OCI-LY1 (cell line): ENCODE data around the gene ALKBH2.

Source experiments
- H2AFZ ChIP-seq: fragments of 200-600 bp; sonication (generic), shearing (Covaris generic); 2 replicates; pipeline ENCODE4 v1.6.0; 2014; ENCODE audit warnings: antibody characterized with exemption, mild to moderate bottlenecking, low read length
- H3F3A ChIP-seq: fragments of 200-600 bp; sonication (generic), shearing (Covaris generic); 2 replicates; pipeline ENCODE4 v1.6.0; 2014; ENCODE audit warnings: mild to moderate bottlenecking, antibody characterized with exemption, low read length, moderate library complexity; ENCODE audit not compliant: insufficient read depth
- H3K27ac ChIP-seq: fragments of 200-600 bp; sonication (generic); 2 replicates; pipeline ENCODE4 v1.5.1; 2014; ENCODE audit warnings: low read length, mixed run types, mild to moderate bottlenecking, low read depth; ENCODE audit not compliant: poor library complexity, severe bottlenecking
- H3K27me3 ChIP-seq: fragments of 200-600 bp; sonication (generic); 2 replicates; pipeline ENCODE4 v1.6.0; 2014; ENCODE audit warnings: antibody characterized with exemption, mild to moderate bottlenecking, low read length, moderate library complexity; ENCODE audit not compliant: insufficient read depth
- H3K36me3 ChIP-seq: fragments of 200-600 bp; sonication (generic); 2 replicates; pipeline ENCODE4 v1.6.1; 2014; ENCODE audit warnings: mild to moderate bottlenecking, antibody characterized with exemption, low read length, moderate library complexity, mixed read lengths; ENCODE audit not compliant: insufficient read depth
- H3K4me1 ChIP-seq: fragments of 200-600 bp; sonication (generic); 2 replicates; pipeline ENCODE4 v1.5.1; 2014; ENCODE audit warnings: mild to moderate bottlenecking, low read length, moderate library complexity; ENCODE audit not compliant: insufficient read depth, severe bottlenecking
- H3K4me2 ChIP-seq: fragments of 200-600 bp; sonication (generic), shearing (Covaris generic); 2 replicates; pipeline ENCODE4 v1.6.1; 2014; ENCODE audit warnings: low read length
- H3K4me3 ChIP-seq: fragments of 200-600 bp; sonication (generic); 2 replicates; pipeline ENCODE4 v1.5.1; 2014; ENCODE audit warnings: low read length, low read depth, mild to moderate bottlenecking, mixed read lengths; ENCODE audit not compliant: poor library complexity, severe bottlenecking
- H3K79me2 ChIP-seq: fragments of 200-600 bp; shearing (Covaris generic); 2 replicates; pipeline ENCODE4 v1.6.1; 2016; ENCODE audit warnings: mixed run types, low read length, mixed read lengths; ENCODE audit not compliant: insufficient read depth
- H3K9ac ChIP-seq: fragments of 200-600 bp; sonication (generic), shearing (Covaris generic); 2 replicates; pipeline ENCODE4 v1.6.1; 2014; ENCODE audit warnings: mild to moderate bottlenecking, low read length, mixed read lengths
- H3K9me2 ChIP-seq: fragments of 200-600 bp; sonication (generic), shearing (Covaris generic); 2 replicates; pipeline ENCODE4 v1.6.1; 2014; ENCODE audit warnings: low read depth, mild to moderate bottlenecking, low read length, mixed read lengths
- H3K9me3 ChIP-seq: fragments of 200-600 bp; shearing (Covaris generic); 2 replicates; pipeline ENCODE4 v1.6.1; 2014; ENCODE audit warnings: low read length, mixed read lengths
- H4K20me1 ChIP-seq: fragments of 200-600 bp; sonication (generic), shearing (Covaris generic); 2 replicates; pipeline ENCODE4 v1.6.0; 2016; ENCODE audit warnings: mild to moderate bottlenecking, low read length; ENCODE audit not compliant: insufficient read depth
- EZH2 ChIP-seq: fragments of 200-600 bp; sonication (generic), shearing (Covaris generic); IDR thresholded peaks from 2 replicates; pipeline ENCODE4 v1.8.0; 2017; ENCODE audit warnings: borderline replicate concordance, mixed run types, mild to moderate bottlenecking, antibody characterized with exemption, low read length, moderate library complexity, mixed read lengths
- TF ChIP-seq, protein P1 (sequence below): fragments of 200-600 bp; sonication (generic), shearing (Covaris generic); IDR thresholded peaks from 2 replicates; pipeline ENCODE4 v1.5.1; 2017; ENCODE audit warnings: mild to moderate bottlenecking, antibody characterized with exemption, low read length, moderate library complexity, mixed read lengths

The ALKBH2 gene

DNA sequence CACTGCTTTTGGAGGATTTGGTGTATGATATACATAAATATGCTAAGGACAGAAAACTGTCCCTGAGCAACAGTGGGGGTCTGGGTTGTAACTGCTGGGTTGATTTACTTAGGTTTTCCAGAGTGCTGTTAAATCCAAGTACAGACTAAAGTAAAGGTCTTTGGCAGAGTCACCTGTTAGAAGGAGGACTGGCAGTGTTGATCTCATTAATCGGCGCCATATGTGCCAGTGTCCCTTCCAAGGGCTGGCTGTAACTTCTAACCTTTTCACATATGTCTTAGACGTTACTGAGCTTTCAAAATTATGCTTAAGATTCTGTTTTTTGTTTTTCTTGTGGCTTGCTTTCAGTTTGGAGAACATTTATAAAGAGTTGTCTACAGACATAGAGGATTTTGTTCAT, 9.2 kb upstream of the ALKBH2 start:
- Histone ChIP-seq H3K9ac (no peak overlapping the region), H3K4me3 (no peak overlapping the region), H2AFZ (no peak overlapping the region), H3K9me3 (no peaks in the 10 kb centered on the region), H3K27me3 (no peaks in the 10 kb centered on the region), H3K27ac (no peak overlapping the region), H3K9me2 (no peaks in the 10 kb centered on the region), H4K20me1 (no peaks in the 10 kb centered on the region), H3F3A (no peaks in the 10 kb centered on the region), H3K4me2 (no peak overlapping the region), H3K4me1 (peaks cover 12% of the 10 kb centered on the region), H3K79me2 (no peaks in the 10 kb centered on the region), H3K36me3 (peaks cover 68% of the 10 kb centered on the region)
- no peak for TF ChIP-seq EZH2
- TF ChIP-seq, protein P1, sequence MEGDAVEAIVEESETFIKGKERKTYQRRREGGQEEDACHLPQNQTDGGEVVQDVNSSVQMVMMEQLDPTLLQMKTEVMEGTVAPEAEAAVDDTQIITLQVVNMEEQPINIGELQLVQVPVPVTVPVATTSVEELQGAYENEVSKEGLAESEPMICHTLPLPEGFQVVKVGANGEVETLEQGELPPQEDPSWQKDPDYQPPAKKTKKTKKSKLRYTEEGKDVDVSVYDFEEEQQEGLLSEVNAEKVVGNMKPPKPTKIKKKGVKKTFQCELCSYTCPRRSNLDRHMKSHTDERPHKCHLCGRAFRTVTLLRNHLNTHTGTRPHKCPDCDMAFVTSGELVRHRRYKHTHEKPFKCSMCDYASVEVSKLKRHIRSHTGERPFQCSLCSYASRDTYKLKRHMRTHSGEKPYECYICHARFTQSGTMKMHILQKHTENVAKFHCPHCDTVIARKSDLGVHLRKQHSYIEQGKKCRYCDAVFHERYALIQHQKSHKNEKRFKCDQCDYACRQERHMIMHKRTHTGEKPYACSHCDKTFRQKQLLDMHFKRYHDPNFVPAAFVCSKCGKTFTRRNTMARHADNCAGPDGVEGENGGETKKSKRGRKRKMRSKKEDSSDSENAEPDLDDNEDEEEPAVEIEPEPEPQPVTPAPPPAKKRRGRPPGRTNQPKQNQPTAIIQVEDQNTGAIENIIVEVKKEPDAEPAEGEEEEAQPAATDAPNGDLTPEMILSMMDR = no peak

DNA sequence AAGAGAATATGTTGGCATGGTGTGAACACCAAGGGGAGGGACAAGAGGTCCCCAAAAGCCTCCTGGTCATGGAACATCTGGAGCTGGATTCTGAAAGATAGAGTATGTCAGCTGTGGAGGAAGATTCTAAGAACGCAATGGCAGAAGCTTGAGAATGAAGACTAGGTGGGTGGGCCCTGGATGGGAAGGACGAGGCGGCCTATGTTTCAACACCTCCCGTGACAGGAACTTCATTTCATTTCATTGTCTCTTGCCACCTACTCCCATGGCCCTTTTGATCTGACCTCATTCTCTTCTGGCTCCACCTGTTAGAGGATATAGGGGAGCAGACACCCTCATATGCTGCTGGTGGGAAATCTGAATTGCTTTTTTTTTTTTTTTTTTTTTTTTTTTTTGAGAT, 7.5 kb upstream of the ALKBH2 start:
- H4K20me1 ChIP-seq = no peaks in the 10 kb centered on the region
- no peaks in the 10 kb centered on the region for H3K79me2 ChIP-seq
- H3F3A ChIP-seq = no peaks in the 10 kb centered on the region
- H3K4me2 ChIP-seq = no peak overlapping the region
- peaks cover 60% of the 10 kb centered on the region for H3K36me3 ChIP-seq
- TF ChIP-seq, protein P1 = no peak
- TF ChIP-seq EZH2 = no peak
- H3K9ac ChIP-seq = no peak overlapping the region
- H3K4me3 ChIP-seq = no peak overlapping the region
- H2AFZ ChIP-seq = no peak overlapping the region
- no peaks in the 10 kb centered on the region for H3K27me3 ChIP-seq
- H3K9me2 ChIP-seq = no peaks in the 10 kb centered on the region
- no peaks in the 10 kb centered on the region for H3K9me3 ChIP-seq
- H3K4me1 ChIP-seq = peaks cover 25% of the 10 kb centered on the region
- no peak overlapping the region for H3K27ac ChIP-seq

DNA sequence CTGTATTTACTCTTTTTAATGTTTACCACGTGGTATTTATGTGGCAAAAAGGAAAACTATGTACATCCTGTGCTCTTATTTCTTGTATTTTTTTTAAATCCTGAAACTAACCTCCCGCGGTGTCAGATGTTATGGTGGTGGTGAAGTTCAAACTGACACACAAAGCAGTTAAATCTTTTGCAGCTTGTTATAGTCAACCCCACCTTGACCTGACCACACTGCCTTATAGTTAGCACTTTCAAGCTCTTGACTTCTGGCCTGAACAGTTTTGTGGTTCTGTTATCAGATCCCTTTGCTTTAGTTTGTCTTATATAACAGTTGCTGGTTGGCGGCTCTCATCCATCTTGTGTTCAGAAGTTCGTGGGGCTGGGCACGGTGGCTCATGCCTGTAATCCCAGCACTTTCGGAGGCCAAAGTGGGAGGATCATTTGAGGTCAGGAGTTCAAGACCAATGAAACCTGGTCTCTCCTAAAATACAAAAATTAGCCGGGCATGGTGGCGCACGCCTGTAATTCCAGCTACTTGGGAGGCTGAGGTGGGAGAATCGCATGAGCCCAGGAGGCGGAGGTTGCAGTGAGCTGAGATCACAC, 6.3 kb upstream of the ALKBH2 start:
- no peak for TF ChIP-seq EZH2
- TF ChIP-seq, protein P1 = no peak
- Histone ChIP-seq H4K20me1 (no peaks in the 10 kb centered on the region), H3K27ac (no peak overlapping the region), H2AFZ (no peak overlapping the region), H3K36me3 (peaks cover 53% of the 10 kb centered on the region), H3K4me2 (peak overlapping the region; percentile 79), H3K9ac (peak overlapping the region; percentile 74; the same call in 1 of the 2 replicates), H3K27me3 (no peaks in the 10 kb centered on the region), H3K79me2 (no peaks in the 10 kb centered on the region), H3K4me1 (peaks cover 25% of the 10 kb centered on the region), H3K9me3 (no peaks in the 10 kb centered on the region), H3F3A (no peaks in the 10 kb centered on the region), H3K4me3 (peak overlapping the region; percentile 96), H3K9me2 (no peaks in the 10 kb centered on the region)
